GM12872 (cell line): ENCODE measurements around the gene CD44.

Experiments
- CTCF ChIP-seq: IDR thresholded peaks from 3 replicates; pipeline ENCODE4 v1.5.1; 2011; ENCODE audit warnings: low read depth, mild to moderate bottlenecking, low read length, moderate library complexity; ENCODE audit not compliant: insufficient read depth

The CD44 gene

GRCh38 chr11:35200811-35201341 lies 61.9 kb downstream of the CD44 start:
- TF ChIP-seq CTCF = no peak

- TF ChIP-seq CTCF = no peak
Measured at GRCh38 chr11:35204614-35205013, 65.6 kb downstream of the CD44 start.

DNA sequence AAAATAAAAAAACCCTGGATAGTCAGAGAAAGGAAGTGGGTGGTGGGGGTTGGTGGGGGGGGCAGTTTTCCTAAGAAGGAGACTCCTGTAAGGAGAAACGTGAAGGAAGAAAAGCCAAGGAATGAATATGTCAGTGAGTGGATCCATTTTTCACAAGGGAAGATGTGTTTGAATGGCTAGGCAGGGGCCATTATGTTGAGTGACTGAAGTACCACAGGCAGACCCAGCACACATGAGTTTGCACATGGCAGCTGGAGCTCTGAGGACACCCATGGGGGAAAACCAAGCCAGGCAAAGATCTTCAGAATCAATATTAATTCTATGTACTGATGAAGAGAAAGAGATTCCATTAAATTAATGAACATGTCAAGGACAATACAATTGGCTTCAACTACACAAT lies 67.6 kb downstream of the CD44 start:
- no peak for TF ChIP-seq CTCF

- no peak for TF ChIP-seq CTCF
Measured at GRCh38 chr11:35207471-35208403, 68.8 kb downstream of the CD44 start.

- TF ChIP-seq CTCF = no peak
Measured at GRCh38 chr11:35208795-35209194, 69.8 kb downstream of the CD44 start.

DNA sequence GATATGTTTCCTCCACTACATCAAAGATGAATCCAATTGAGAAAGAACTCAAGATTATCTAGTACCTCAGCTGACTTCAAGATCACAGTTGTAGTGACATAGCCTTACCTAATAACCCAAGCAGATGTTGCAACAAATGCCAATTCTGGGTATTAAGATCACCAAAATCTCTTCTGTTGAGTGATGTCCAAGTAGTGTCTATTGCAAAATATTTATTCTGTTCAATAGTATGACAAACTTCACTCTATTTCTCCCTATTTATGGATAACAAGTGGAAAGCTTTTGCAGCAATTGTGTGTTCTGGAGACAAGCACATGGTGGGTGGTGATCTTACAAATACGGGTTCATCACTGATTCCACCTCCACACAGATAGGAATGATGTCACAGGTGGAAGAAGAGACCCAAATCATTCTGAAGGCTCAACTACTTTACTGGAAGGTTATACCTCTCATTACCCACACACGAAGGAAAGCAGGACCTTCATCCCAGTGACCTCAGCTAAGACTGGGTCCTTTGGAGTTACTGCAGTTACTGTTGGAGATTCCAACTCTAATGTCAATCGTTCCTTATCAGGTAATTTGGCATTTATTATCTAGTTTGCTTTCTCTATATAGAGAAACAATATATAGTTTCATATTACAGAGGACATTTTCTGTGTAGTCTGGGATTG lies 72.0 kb downstream of the CD44 start:
- no peak for TF ChIP-seq CTCF

DNA sequence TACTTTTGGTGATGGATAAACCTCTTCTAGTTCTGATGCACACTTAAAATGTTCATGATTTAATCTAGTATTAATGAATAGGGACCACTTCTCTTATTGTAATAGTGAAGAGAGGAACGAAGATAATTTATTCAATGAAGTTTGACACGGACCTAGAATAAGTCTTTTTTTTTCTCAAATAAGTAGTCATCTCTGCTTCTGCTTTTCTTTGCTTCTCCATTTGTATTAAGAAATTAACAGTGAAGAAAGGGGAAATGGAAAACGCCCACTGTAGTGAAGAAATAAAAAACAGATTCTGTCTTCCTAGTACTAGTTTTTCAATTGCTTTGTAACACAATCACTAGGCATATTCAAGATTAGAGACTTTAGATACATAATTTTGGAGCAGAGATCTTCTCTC lies 73.0 kb downstream of the CD44 start:
- no peak for TF ChIP-seq CTCF
